HG03432 (cell line): Measurements from ENCODE around the gene HCRTR2.
"Not testable (repeated sequence)": the region's sequence is repeated elsewhere in the genome, so short reads cannot be mapped to it uniquely, and the experiment has no call there.

ENCODE experiments used
- ATAC-seq: cut with Tn5 transposase; IDR thresholded peaks from one replicate; pipeline ENCODE4 v1.9.1; 2021; ENCODE audit warnings: mild to moderate bottlenecking, moderate library complexity; ENCODE audit not compliant: unreplicated experiment

HCRTR2 gene

GRCh38 chr6:55210952-55211351 lies 36.6 kb downstream of the HCRTR2 start:
- ATAC-seq: no peak

- ATAC-seq: no peak
Observed at GRCh38 chr6:55212156-55212555, 37.8 kb downstream of the HCRTR2 start.

GRCh38 chr6:55220961-55221360 lies 46.6 kb downstream of the HCRTR2 start:
- no peak for ATAC-seq

- ATAC-seq: no peak
Observed at GRCh38 chr6:55227862-55228261, 53.5 kb downstream of the HCRTR2 start.

- ATAC-seq: no peak
Observed at GRCh38 chr6:55239099-55239498, 64.8 kb downstream of the HCRTR2 start.

GRCh38 chr6:55240975-55241605 lies 66.8 kb downstream of the HCRTR2 start:
- ATAC-seq: not testable (repeated sequence)

- no peak for ATAC-seq
Observed at GRCh38 chr6:55250400-55250799, 76.1 kb downstream of the HCRTR2 start.

GRCh38 chr6:55255113-55255512 lies 80.8 kb downstream of the HCRTR2 start:
- ATAC-seq: no peak

- ATAC-seq: no peak
Observed at GRCh38 chr6:55260181-55260580, 85.9 kb downstream of the HCRTR2 start.

GRCh38 chr6:55265409-55266114 lies 91.2 kb downstream of the HCRTR2 start:
- ATAC-seq: no peak

GRCh38 chr6:55266896-55267295 lies 92.6 kb downstream of the HCRTR2 start:
- ATAC-seq: no peak

- ATAC-seq: peak; percentile 69
Observed at GRCh38 chr6:55276745-55277530, 102.6 kb downstream of the HCRTR2 start.

GRCh38 chr6:55277646-55278045 lies 103.3 kb downstream of the HCRTR2 start:
- ATAC-seq: no peak

GRCh38 chr6:55281215-55281614 lies 106.9 kb downstream of the HCRTR2 start:
- no peak for ATAC-seq

GRCh38 chr6:55282115-55282514 lies 107.8 kb downstream of the HCRTR2 start:
- ATAC-seq: no peak

- ATAC-seq: peak; percentile 53
Observed at GRCh38 chr6:55286824-55287223, 112.5 kb downstream of the HCRTR2 start.

- ATAC-seq: no peak
Observed at GRCh38 chr6:55290736-55291135, 116.4 kb downstream of the HCRTR2 start.

GRCh38 chr6:55293116-55293515 lies 118.8 kb downstream of the HCRTR2 start:
- no peak for ATAC-seq

GRCh38 chr6:55297214-55297613 lies 122.9 kb downstream of the HCRTR2 start:
- ATAC-seq: not testable (repeated sequence)

- ATAC-seq: no peak
Observed at GRCh38 chr6:55299286-55299985, 125.1 kb downstream of the HCRTR2 start.

GRCh38 chr6:55304747-55305146 lies 130.4 kb downstream of the HCRTR2 start:
- ATAC-seq: no peak
